GM10266 (cell line): ENCODE results near the gene TECPR2.

ENCODE experiments used
- DNase-seq: peaks from one replicate; pipeline ENCODE4 v3.0.0; 2012; ENCODE audit errors: extremely low spot score
- TF ChIP-seq, protein P1 (sequence below): IDR thresholded peaks from 2 replicates; pipeline ENCODE4 v1.5.1; 2012; ENCODE audit warnings: mild to moderate bottlenecking, low read depth; ENCODE audit not compliant: control insufficient read depth, insufficient read depth; ENCODE audit errors: missing control alignments

TECPR2 gene

DNA sequence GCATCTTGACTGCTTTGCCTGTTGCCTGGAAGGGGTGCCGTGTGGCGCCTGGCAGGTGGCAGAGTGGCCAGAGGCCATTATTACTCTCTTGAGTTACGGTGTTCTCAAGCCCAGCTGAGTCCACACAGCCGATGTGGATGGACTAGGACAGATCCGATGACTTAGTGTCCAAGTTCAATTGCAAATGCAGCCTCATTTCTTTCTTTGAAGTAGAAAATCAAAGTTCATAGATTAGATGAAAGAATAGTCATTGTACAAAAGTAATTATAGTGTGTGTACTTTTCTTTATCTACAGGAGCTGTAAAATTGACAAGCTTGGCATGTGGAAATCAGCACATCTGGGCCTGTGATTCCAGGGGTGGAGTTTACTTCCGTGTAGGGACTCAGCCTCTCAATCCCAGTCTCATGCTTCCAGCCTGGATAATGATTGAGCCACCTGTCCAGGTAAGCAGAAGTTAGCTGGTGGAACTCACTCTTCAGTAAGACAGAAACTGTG lies 102.2 kb downstream of the TECPR2 start:
- TF ChIP-seq, protein P1, sequence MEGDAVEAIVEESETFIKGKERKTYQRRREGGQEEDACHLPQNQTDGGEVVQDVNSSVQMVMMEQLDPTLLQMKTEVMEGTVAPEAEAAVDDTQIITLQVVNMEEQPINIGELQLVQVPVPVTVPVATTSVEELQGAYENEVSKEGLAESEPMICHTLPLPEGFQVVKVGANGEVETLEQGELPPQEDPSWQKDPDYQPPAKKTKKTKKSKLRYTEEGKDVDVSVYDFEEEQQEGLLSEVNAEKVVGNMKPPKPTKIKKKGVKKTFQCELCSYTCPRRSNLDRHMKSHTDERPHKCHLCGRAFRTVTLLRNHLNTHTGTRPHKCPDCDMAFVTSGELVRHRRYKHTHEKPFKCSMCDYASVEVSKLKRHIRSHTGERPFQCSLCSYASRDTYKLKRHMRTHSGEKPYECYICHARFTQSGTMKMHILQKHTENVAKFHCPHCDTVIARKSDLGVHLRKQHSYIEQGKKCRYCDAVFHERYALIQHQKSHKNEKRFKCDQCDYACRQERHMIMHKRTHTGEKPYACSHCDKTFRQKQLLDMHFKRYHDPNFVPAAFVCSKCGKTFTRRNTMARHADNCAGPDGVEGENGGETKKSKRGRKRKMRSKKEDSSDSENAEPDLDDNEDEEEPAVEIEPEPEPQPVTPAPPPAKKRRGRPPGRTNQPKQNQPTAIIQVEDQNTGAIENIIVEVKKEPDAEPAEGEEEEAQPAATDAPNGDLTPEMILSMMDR = no peak
- no peak for DNase-seq

DNA sequence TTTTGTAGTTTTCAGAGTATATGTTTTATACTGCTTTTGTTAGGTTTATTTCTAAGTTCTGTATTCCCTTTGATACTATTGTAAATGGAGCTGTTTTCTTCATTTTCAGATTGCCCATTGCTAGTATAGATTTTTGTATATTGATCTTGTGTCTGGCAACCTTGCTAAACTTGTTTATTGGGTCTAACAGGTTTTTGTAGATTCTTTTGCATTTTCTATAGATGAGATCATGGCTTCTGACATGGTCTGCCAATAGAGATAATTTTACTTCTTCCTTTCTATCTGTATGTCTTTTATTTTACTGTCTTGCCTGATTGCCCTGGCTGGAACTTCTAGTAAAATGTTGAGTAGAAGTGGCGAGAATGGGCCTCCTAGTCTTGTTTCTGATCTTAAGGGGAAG lies 106.5 kb downstream of the TECPR2 start:
- TF ChIP-seq, protein P1 = no peak

DNA sequence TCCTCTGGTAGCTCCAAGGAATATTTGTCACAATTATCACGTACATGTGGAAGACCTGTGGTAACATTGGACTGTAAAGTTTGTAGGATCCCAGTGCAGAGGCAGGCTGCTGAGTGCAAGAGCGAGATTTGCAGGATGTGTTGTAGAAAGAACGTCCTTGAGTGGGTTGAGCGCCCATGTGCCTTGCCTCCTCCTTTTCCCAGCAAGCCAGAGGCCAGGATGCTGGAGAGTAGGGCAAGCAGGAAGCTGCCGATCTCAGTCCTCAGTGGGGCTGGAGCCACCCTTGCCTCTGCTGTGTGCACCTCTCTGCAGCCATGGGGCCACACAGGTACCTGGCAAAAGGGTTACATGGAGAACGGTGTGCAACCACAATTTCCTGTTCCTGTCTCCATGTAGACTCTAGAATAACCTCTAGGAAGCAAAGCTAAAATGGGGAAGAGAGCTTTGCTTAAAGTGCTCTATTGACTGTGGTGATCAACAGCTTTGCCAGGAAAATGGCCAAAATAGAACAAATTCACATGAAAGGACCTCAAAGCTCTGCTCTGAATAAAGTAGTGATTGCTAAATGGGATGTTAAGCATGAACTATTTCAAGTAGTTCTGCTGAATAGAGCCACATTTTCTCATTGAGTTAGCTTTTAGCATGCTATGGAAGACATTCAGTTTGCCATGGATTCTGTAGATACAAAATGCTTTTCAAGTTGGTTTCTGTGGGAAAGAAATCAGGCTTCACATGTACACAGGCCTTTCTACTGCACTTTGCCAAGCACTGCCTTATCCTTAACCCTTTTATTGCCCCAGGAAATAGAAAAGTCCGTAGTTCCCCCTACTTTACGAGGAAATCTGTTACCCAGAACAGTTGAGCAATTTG lies 109.4 kb downstream of the TECPR2 start:
- DNase-seq = no peak
- TF ChIP-seq, protein P1 = no peak

More for the DNA sequence above, 106.5 kb downstream of the TECPR2 start:
- no peak for DNase-seq

DNA sequence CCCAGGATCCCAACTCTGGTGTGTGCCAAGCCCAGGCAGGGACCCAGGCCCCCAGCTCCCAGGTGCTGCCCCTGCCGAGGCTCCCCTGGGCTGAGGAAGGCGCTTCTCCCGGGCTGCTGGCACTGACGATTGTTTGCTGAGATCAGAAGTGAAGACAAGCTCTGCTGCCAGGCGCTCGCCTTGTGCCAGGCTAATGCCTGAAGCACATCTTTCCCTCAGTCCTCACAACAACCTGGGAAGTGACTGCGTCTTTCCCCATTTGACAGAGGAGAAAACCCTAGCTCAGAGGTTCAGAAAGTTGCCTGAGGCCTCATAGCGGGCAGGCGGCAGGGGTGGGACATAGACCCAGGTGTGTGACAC lies 110.0 kb downstream of the TECPR2 start:
- DNase-seq = no peak
- TF ChIP-seq, protein P1 = no peak

DNA sequence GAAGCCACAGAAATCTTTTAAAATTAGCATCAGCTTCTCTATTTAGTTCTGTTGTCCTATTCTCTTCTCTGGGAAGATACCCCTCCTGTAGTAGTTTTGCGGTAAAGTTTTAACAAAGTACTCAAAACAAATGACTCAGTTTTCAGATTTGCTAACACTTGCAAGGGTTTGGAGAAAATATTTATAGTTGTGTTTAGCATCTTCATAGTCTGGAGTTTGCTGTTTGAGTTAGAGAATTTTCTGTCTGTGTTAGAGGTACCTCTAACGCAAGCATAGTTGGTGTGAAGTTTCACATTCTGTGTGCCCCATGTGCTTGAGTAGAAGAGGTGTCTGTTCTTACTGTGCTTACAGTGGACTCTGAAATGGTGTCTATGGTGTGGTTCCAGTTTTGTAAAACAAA lies 110.8 kb downstream of the TECPR2 start:
- no peak for DNase-seq
- TF ChIP-seq, protein P1 = no peak

DNA sequence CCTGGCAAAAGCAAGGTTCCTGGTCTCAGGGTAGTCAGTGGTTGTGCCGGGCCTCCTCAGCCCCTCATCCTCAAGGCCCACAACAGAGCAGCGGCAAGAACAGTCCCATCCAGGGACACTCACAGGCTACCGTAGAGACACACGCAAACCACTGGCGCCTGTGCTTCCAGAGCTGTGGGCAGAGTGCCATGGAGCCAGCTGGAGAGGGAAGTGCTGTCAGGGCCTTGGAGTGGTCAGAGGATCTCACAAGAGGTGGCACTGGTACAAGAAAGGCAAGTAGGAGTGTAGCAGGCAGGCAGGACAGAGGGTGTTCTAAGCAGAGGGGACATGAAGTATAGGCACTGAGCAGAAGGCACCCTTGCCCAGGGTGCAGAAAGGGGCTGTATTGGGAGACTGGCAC lies 112.2 kb downstream of the TECPR2 start:
- TF ChIP-seq, protein P1 = no peak
- no peak for DNase-seq

GRCh38 chr14:102479107-102479506 lies 116.4 kb downstream of the TECPR2 start:
- DNase-seq = no peak
- TF ChIP-seq, protein P1 = no peak
